SK-N-SH (cell line): ENCODE measurements around the gene FTCD. TPM values are rescaled to one million over a fixed set of nuclear protein-coding genes. Genes with fewer than 3 reads are reported as not detected.

Source experiments
- CTCF ChIA-PET: fragments of 300-600, 350-600 bp; formaldehyde crosslinking; extraction: SDS; loops from one replicate; lab custom pipeline; 2021; lab: Yijun Ruan, JAX
- POLR2A ChIA-PET: fragments of 350-600 bp; sonication (Branson Sonifier 250); formaldehyde crosslinking; extraction: SDS; loops from one replicate; lab custom pipeline; 2020; ENCODE audit warnings: antibody characterized with exemption, inconsistent platforms; lab: Yijun Ruan, JAX
- DNase-seq: peaks from one replicate; pipeline ENCODE4 v3.0.0; 2012
- H2AFZ ChIP-seq: fragments of 200-600 bp; sonication (generic); 2 replicates; pipeline ENCODE4 v1.8.1; 2016; ENCODE audit warnings: antibody characterized with exemption, mild to moderate bottlenecking, low read depth
- H3F3A ChIP-seq: fragments of 200-600 bp; sonication (generic); replicated peaks from 2 replicates; pipeline ENCODE3; 2016; ENCODE audit warnings: antibody characterized with exemption, mild to moderate bottlenecking; ENCODE audit not compliant: insufficient read depth
- H3K27ac ChIP-seq, 2 experiments: fragments of 200-500 bp in 1 of 2; fragments of 200-600 bp in 1 of 2; sonication (Bioruptor generic) in 1 of 2; sonication (generic), shearing (Covaris generic) in 1 of 2; 2 replicates each; pipeline versions ENCODE4 v1.5.1 to v1.6.1; 2014 to 2016; ENCODE audit warnings: low read depth in 2 of 2, inconsistent platforms in 1 of 2, low read length in 1 of 2, mild to moderate bottlenecking in 1 of 2, mixed read lengths in 1 of 2
- H3K27me3 ChIP-seq: fragments of 200-600 bp; sonication (generic), shearing (Covaris generic); 2 replicates; pipeline ENCODE4 v1.6.1; 2016; ENCODE audit warnings: mixed run types; ENCODE audit not compliant: insufficient read depth
- H3K36me3 ChIP-seq, 2 experiments: fragments of 200-500 bp in 1 of 2; fragments of 200-600 bp in 1 of 2; sonication (Bioruptor generic) in 1 of 2; sonication (generic) in 1 of 2; replicated peaks in 1 of 2; 2 replicates each; pipeline versions ENCODE3 to v1.5.1; 2014 to 2016; ENCODE audit warnings: low read length in 1 of 2, mild to moderate bottlenecking in 1 of 2; ENCODE audit not compliant: insufficient read depth in 2 of 2, control insufficient read depth in 1 of 2
- H3K4me1 ChIP-seq, 2 experiments: fragments of 200-500 bp in 1 of 2; fragments of 200-600 bp in 1 of 2; sonication (Bioruptor generic) in 1 of 2; sonication (generic), shearing (Covaris generic) in 1 of 2; 2 replicates each; pipeline versions ENCODE4 v1.5.1 to v1.6.1; 2014 to 2016; ENCODE audit warnings: low read depth in 1 of 2, low read length in 1 of 2, mixed run types in 1 of 2; ENCODE audit not compliant: insufficient read depth in 2 of 2, control insufficient read depth in 1 of 2
- H3K4me2 ChIP-seq: fragments of 200-600 bp; sonication (generic), shearing (Covaris generic); 2 replicates; pipeline ENCODE4 v1.6.1; 2017; ENCODE audit warnings: mixed run types
- H3K4me3 ChIP-seq, 2 experiments: fragments of 200-500 bp in 1 of 2; fragments of 200-600 bp in 1 of 2; sonication (Bioruptor generic) in 1 of 2; sonication (generic), shearing (Covaris generic) in 1 of 2; 2 replicates each; pipeline versions ENCODE4 v1.5.1 to v1.8.1; 2014 to 2016; ENCODE audit warnings: low read depth in 2 of 2, inconsistent platforms in 1 of 2, low read length in 1 of 2, mild to moderate bottlenecking in 1 of 2, mixed read lengths in 1 of 2, moderate library complexity in 1 of 2
- H3K79me2 ChIP-seq: fragments of 200-600 bp; sonication (generic); 2 replicates; pipeline ENCODE4 v1.8.1; 2017; ENCODE audit warnings: mild to moderate bottlenecking; ENCODE audit not compliant: insufficient read depth
- H3K9ac ChIP-seq: fragments of 200-600 bp; sonication (generic); 2 replicates; pipeline ENCODE4 v1.6.1; 2017; ENCODE audit warnings: mixed run types
- H3K9me2 ChIP-seq: fragments of 200-600 bp; sonication (generic); 2 replicates; pipeline ENCODE4 v1.6.1; 2017; ENCODE audit warnings: mixed run types
- H3K9me3 ChIP-seq: fragments of 200-600 bp; sonication (generic); 2 replicates; pipeline ENCODE4 v1.6.1; 2017; ENCODE audit warnings: mixed run types, mild to moderate bottlenecking, moderate library complexity
- H4K20me1 ChIP-seq: fragments of 200-600 bp; sonication (generic); 2 replicates; pipeline ENCODE4 v1.6.1; 2017; ENCODE audit warnings: mild to moderate bottlenecking, mixed run types; ENCODE audit not compliant: insufficient read depth
- CHD2 ChIP-seq: fragments of 150-350 bp; IDR thresholded peaks from 2 replicates; pipeline ENCODE4 v1.6.1; 2018; ENCODE audit warnings: low read length; ENCODE audit not compliant: partially characterized antibody
- CTCF ChIP-seq: fragments of 200-600 bp; sonication (generic); IDR thresholded peaks from 2 replicates; pipeline ENCODE4 v1.6.1; 2017; ENCODE audit warnings: antibody characterized with exemption, mild to moderate bottlenecking, moderate library complexity
- EP300 ChIP-seq, 2 experiments: IDR thresholded peaks; 2 replicates each; pipeline versions ENCODE4 v1.4.0 to v1.6.1; 2012; ENCODE audit warnings: borderline replicate concordance in 1 of 2, low read depth in 1 of 2, low read length in 1 of 2
- EZH2phosphoT487 ChIP-seq: fragments of 200-600 bp; sonication (generic); IDR thresholded peaks from 2 replicates; pipeline ENCODE4 v1.6.1; 2017; ENCODE audit warnings: low read depth, mixed run types, mild to moderate bottlenecking, antibody characterized with exemption, moderate library complexity, borderline replicate concordance
- GABPA ChIP-seq: IDR thresholded peaks from 2 replicates; pipeline ENCODE4 v1.4.0; 2012; ENCODE audit warnings: low read depth, mild to moderate bottlenecking
- MAX ChIP-seq: IDR thresholded peaks from 2 replicates; pipeline ENCODE4 v1.4.0; 2012; ENCODE audit warnings: low read depth
- MEF2A ChIP-seq: IDR thresholded peaks from 2 replicates; pipeline ENCODE4 v1.4.0; 2012; ENCODE audit warnings: low read depth, borderline replicate concordance
- MXI1 ChIP-seq: IDR thresholded peaks from 2 replicates; pipeline ENCODE4 v1.6.1; 2012; ENCODE audit warnings: mild to moderate bottlenecking, low read depth, low read length, improper control_type of control experiment
- NFIC ChIP-seq: IDR thresholded peaks from 2 replicates; pipeline ENCODE4 v1.4.0; 2012; ENCODE audit warnings: borderline replicate concordance
- POLR2AphosphoS5 ChIP-seq: IDR thresholded peaks from 2 replicates; pipeline ENCODE4 v1.6.1; 2012; ENCODE audit warnings: low read depth, low read length
- RAD21 ChIP-seq: IDR thresholded peaks from 2 replicates; pipeline ENCODE4 v1.6.1; 2012; ENCODE audit warnings: mild to moderate bottlenecking, low read length
- REST ChIP-seq: IDR thresholded peaks from 2 replicates; pipeline ENCODE4 v1.6.1; 2012; ENCODE audit warnings: mild to moderate bottlenecking, low read depth, low read length, moderate library complexity
- USF1 ChIP-seq: IDR thresholded peaks from 2 replicates; pipeline ENCODE4 v1.4.0; 2012; ENCODE audit warnings: low read depth, borderline replicate concordance
- YY1 ChIP-seq: IDR thresholded peaks from 2 replicates; pipeline ENCODE4 v1.4.0; 2012; ENCODE audit warnings: low read depth, mild to moderate bottlenecking
- WGBS: methylation state at CpG from one replicate; pipeline ENCODE4 v1.1.6; 2017; ENCODE audit warnings: low lambda C conversion rate; 5-methylcytosine and 5-hydroxymethylcytosine counted together
- polyA plus RNA-seq, 3 experiments: library from polyadenylated mRNA; depleted of rRNA; stranded (reverse); fragments of >200 nt; gene quantifications; 2 replicates each; pipeline ENCODE4 v1.2.3, GENCODE V29; 2012

The FTCD gene
- polyA plus RNA-seq, 1 of the 3 experiments (the other 2 are of a cell fraction) = 0.33 TPM

GRCh38 chr21:46187814-46188213 lies 32.4 kb upstream of the FTCD start:
- Histone ChIP-seq H2AFZ (no peak overlapping the region), H3K4me3 (no peak overlapping the region), H3F3A (peaks cover 10% of the 10 kb centered on the region), H3K27ac (peak overlapping the region; percentile 51 to 89; a peak in 3 of 4 replicates), H3K4me1 (peaks cover 20 to 31% of the 10 kb centered on the region in 2 experiments)
- TF ChIP-seq MXI1 (no peak), YY1 (no peak), MEF2A (no peak), RAD21 (no peak), USF1 (no peak), CTCF (no peak), POLR2AphosphoS5 (no peak), NFIC (no peak), EP300 (IDR thresholded peaks at IDR 0.05; ENCODE audit: borderline replicate concordance in 1 of 2, low read depth in 1 of 2, low read length in 1 of 2) (no peak), CHD2 (no peak), REST (no peak), EZH2phosphoT487 (no peak), GABPA (no peak), MAX (no peak)
- TF ChIP-seq, all 33 proteins: peak for 0
- Histone ChIP-seq H3K9ac (no peak overlapping the region), H3K79me2 (no peaks in the 10 kb centered on the region), H3K4me2 (0 out of 2 replicates have a peak overlapping the region, but pooled peaks have one; percentile 61), H3K36me3 (peaks cover 0 to 6% of the 10 kb centered on the region in 2 experiments), H3K9me3 (no peaks in the 10 kb centered on the region), H3K27me3 (no peaks in the 10 kb centered on the region), H3K9me2 (no peaks in the 10 kb centered on the region), H4K20me1 (no peaks in the 10 kb centered on the region)
- ChIA-PET CTCF (interaction anchor here (0.7 to 2.0 kb wide), 4 partner anchors 11 to 45 kb away, joined by 3 to 6 read pairs (median 4); no protein-coding TSS in a partner anchor), POLR2A (no interaction called here)
- 74% methylated on average over 5 of the region's 7 CpGs for WGBS
- no peak for DNase-seq
